Measurements from ENCODE around the gene FAM177A1.

The FAM177A1 gene

GRCh38 chr14:35122696-35123387 lies 76.8 kb downstream of the FAM177A1 start:
- Mint-ChIP-seq H3K9me3 (no peaks in the 10 kb centered on the region), H3K4me3 (peak overlapping the region; percentile 94 to 98), H3K4me1 (ENCODE audit: low read depth in 2 of 2) (peaks cover 36 to 57% of the 10 kb centered on the region in 2 donors), H3K36me3 (ENCODE audit: insufficient read depth) (peaks cover 44% of the 10 kb centered on the region), H3K27me3 (no peaks in the 10 kb centered on the region), H3K27ac (peak overlapping the region; percentile 99 to 100)
- DNase-seq, result no peak
- no peak for ATAC-seq (replicated peaks)

- Mint-ChIP-seq H3K27ac (peak overlapping the region; percentile 99 to 100), H3K4me1 (ENCODE audit: low read depth in 2 of 2) (peaks cover 39 to 58% of the 10 kb centered on the region in 2 donors), H3K27me3 (no peaks in the 10 kb centered on the region), H3K4me3 (peak overlapping the region; percentile 94 to 98), H3K36me3 (ENCODE audit: insufficient read depth) (peaks cover 43% of the 10 kb centered on the region), H3K9me3 (no peaks in the 10 kb centered on the region)
- ATAC-seq (replicated peaks) (no peak), DNase-seq (no peak)
These were observed 77.3 kb downstream of the FAM177A1 start for GRCh38 chr14:35123388-35123703.

DNA sequence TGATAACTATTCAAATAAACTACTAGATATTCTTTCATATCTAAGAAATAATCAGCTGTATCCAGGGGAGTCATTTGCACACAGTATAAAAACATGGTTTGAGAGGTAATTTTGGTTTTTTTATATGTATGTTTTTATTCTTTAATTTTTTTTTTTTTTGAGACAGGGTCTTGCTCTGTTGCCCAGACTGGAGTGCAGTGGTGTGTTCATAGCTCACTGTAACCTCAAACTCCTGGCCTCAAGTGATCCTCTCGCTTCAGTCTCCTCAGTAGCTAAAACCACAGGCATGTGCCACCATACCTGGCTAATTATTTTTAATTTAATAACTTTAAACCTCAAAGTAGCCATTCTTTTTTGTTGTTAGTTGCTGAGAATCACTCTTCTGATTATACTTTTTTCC lies 78.1 kb downstream of the FAM177A1 start:
- Mint-ChIP-seq H3K4me3 (peak overlapping the region; percentile 94 to 98), H3K36me3 (ENCODE audit: insufficient read depth) (peaks cover 44% of the 10 kb centered on the region), H3K4me1 (ENCODE audit: low read depth in 2 of 2) (peaks cover 41 to 64% of the 10 kb centered on the region in 2 donors), H3K27ac (peak overlapping the region; percentile 99 to 100), H3K9me3 (no peaks in the 10 kb centered on the region), H3K27me3 (no peaks in the 10 kb centered on the region)
- ATAC-seq (replicated peaks) (no peak), DNase-seq (no peak)
